Neuronal stem cell (in vitro differentiated cells): ENCODE data around the gene SLC3A2.

Experiments
- DNase-seq: peaks from one replicate; pipeline ENCODE4 v3.0.0-alpha.2; 2013; ENCODE audit warnings: low spot score
- H2AFZ ChIP-seq: one replicate; pipeline ENCODE4 v1.6.1; 2013; ENCODE audit warnings: mild to moderate bottlenecking, low read length, inconsistent platforms
- H2AK5ac ChIP-seq: 2 replicates; pipeline ENCODE4 v1.6.1; 2013; ENCODE audit warnings: low read depth, mild to moderate bottlenecking, inconsistent platforms, low read length, moderate library complexity, mixed read lengths
- H2BK120ac ChIP-seq: 2 replicates; pipeline ENCODE4 v1.6.1; 2013; ENCODE audit warnings: low read depth, mild to moderate bottlenecking, inconsistent platforms, low read length, moderate library complexity, mixed read lengths
- H2BK12ac ChIP-seq: one replicate; pipeline ENCODE4 v1.6.1; 2013; ENCODE audit warnings: low read length, inconsistent platforms
- H2BK15ac ChIP-seq: 2 replicates; pipeline ENCODE4 v1.6.1; 2013; ENCODE audit warnings: mild to moderate bottlenecking, low read length, inconsistent platforms, mixed read lengths
- H2BK5ac ChIP-seq: one replicate; pipeline ENCODE4 v1.6.1; 2013; ENCODE audit warnings: inconsistent platforms, mild to moderate bottlenecking, low read length, moderate library complexity
- H3K14ac ChIP-seq: one replicate; pipeline ENCODE4 v1.6.1; 2013; ENCODE audit warnings: low read length, inconsistent platforms
- H3K18ac ChIP-seq: 2 replicates; pipeline ENCODE4 v1.6.1; 2013; ENCODE audit warnings: low read length, inconsistent platforms
- H3K23ac ChIP-seq: 2 replicates; pipeline ENCODE4 v1.6.1; 2013; ENCODE audit warnings: low read depth, mild to moderate bottlenecking, mixed read lengths, low read length, inconsistent platforms; ENCODE audit not compliant: poor library complexity
- H3K27ac ChIP-seq: replicated peaks from 3 replicates; pipeline ENCODE4 v1.5.1; 2013; ENCODE audit warnings: low read length, inconsistent platforms
- H3K27me3 ChIP-seq, 3 experiments: 2 replicates each; pipeline ENCODE4 v1.6.1; 2013; ENCODE audit warnings: low read length in 3 of 3, mild to moderate bottlenecking in 2 of 3, inconsistent platforms in 1 of 3, low read depth in 1 of 3, mixed read lengths in 1 of 3, moderate library complexity in 1 of 3; ENCODE audit not compliant: control insufficient read depth in 3 of 3, insufficient read depth in 3 of 3
- H3K36me3 ChIP-seq, 2 donors: replicated peaks in 1 of 2; 2 replicates each; pipeline ENCODE4 v1.6.1; 2013; ENCODE audit warnings: low read length in 2 of 2; ENCODE audit not compliant: control insufficient read depth in 2 of 2, insufficient read depth in 2 of 2
- H3K4ac ChIP-seq: 2 replicates; pipeline ENCODE4 v1.6.1; 2013; ENCODE audit warnings: inconsistent platforms, mild to moderate bottlenecking, low read length, moderate library complexity
- H3K4me1 ChIP-seq, 2 donors: 1 replicate in 1 of 2; 2 replicates in 1 of 2; pipeline ENCODE4 v1.6.1; 2013; ENCODE audit warnings: low read length in 2 of 2, low read depth in 1 of 2; ENCODE audit not compliant: control insufficient read depth in 2 of 2, insufficient read depth in 1 of 2
- H3K4me2 ChIP-seq: one replicate; pipeline ENCODE4 v1.6.1; 2013; ENCODE audit warnings: mild to moderate bottlenecking, low read length, inconsistent platforms; ENCODE audit not compliant: insufficient read depth, poor library complexity, severe bottlenecking
- H3K4me3 ChIP-seq, 2 donors: 2 replicates each; pipeline ENCODE4 v1.5.1; 2013; ENCODE audit warnings: low read length in 2 of 2, mild to moderate bottlenecking in 2 of 2, inconsistent platforms in 1 of 2, moderate library complexity in 1 of 2
- H3K79me1 ChIP-seq: one replicate; pipeline ENCODE4 v1.6.1; 2013; ENCODE audit warnings: low read depth, mild to moderate bottlenecking, inconsistent platforms, low read length, moderate library complexity
- H3K9ac ChIP-seq: one replicate; pipeline ENCODE4 v1.6.1; 2013; ENCODE audit warnings: mild to moderate bottlenecking, low read depth, low read length, inconsistent platforms; ENCODE audit not compliant: poor library complexity
- H3K9me3 ChIP-seq, 2 donors: replicated peaks in 1 of 2; 2 replicates each; pipeline versions ENCODE3 to v1.6.1; 2013; ENCODE audit warnings: low read length in 2 of 2, mild to moderate bottlenecking in 2 of 2, inconsistent platforms in 1 of 2, low read depth in 1 of 2, mixed read lengths in 1 of 2, moderate library complexity in 1 of 2; ENCODE audit not compliant: control insufficient read depth in 2 of 2, insufficient read depth in 1 of 2
- H4K8ac ChIP-seq: one replicate; pipeline ENCODE4 v1.6.1; 2013; ENCODE audit warnings: low read depth, mild to moderate bottlenecking, inconsistent platforms, low read length, moderate library complexity
- H4K91ac ChIP-seq: one replicate; pipeline ENCODE4 v1.6.1; 2013; ENCODE audit warnings: low read length, low read depth, mild to moderate bottlenecking, inconsistent platforms; ENCODE audit not compliant: poor library complexity
- WGBS, 2 donors: extraction: QIAGEN DNeasy Blood & Tissue Kit; methylation state at CpG; one replicate each; pipeline ENCODE4 v1.1.7; 2013; ENCODE audit warnings: missing lambda C conversion rate in 2 of 2, mixed read lengths in 1 of 2; ENCODE audit not compliant: insufficient read length in 2 of 2, insufficient replicate concordance in 1 of 2; ENCODE audit errors: extremely low coverage in 2 of 2; 5-methylcytosine and 5-hydroxymethylcytosine counted together

SLC3A2 gene

GRCh38 chr11:62931499-62932278, 51.0 kb downstream of the SLC3A2 start:
- Histone ChIP-seq H2BK15ac (no peak overlapping the region), H3K79me1 (no peaks in the 10 kb centered on the region), H3K9me3 (peaks cover 0 to 1% of the 10 kb centered on the region in 2 donors), H3K4ac (no peak overlapping the region), H3K36me3 (no peaks in the 10 kb centered on the region), H4K91ac (no peak overlapping the region), H2BK5ac (no peak overlapping the region), H2BK120ac (no peak overlapping the region), H3K18ac (no peak overlapping the region), H3K4me3 (no peak overlapping the region), H3K4me1 (peaks cover 0 to 9% of the 10 kb centered on the region in 2 donors), H4K8ac (no peak overlapping the region), H3K23ac (no peak overlapping the region), H3K14ac (no peak overlapping the region), H2BK12ac (no peak overlapping the region), H2AK5ac (no peak overlapping the region), H3K27me3 (peaks cover 6 to 50% (median 19%) of the 10 kb centered on the region in 3 experiments), H2AFZ (no peak overlapping the region), H3K9ac (no peak overlapping the region), H3K4me2 (no peak overlapping the region), H3K27ac (no peak overlapping the region)
- no CpG with 5 or more reads among the region's 8 CpGs for WGBS, 2 donors
- no peak for DNase-seq

DNA sequence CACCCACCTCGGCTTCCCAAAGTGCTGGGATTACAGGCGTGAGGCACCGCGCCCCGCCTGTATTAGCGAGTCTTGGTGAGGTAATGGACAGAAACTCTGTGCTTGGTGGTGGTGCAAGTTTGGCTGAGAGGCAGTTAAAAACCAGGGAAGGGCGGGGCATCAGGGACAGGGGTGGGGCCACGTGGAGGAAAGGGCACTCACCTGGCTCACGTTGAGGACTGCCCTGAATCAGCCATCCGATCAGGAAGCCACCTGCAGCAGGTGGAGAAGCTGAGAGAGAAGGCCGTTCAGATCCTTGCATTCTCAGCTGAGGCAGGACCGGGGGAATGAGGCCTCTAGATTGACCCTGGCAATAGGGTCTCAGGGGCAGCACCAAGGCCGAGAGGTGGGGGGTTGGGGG, 52.6 kb downstream of the SLC3A2 start:
- Histone ChIP-seq H3K9ac (no peak overlapping the region), H3K27ac (no peak overlapping the region), H3K79me1 (no peaks in the 10 kb centered on the region), H2AK5ac (no peak overlapping the region), H3K9me3 (peaks cover 0 to 1% of the 10 kb centered on the region in 2 donors), H3K27me3 (peaks cover 0 to 34% (median 6%) of the 10 kb centered on the region in 3 experiments), H3K14ac (no peak overlapping the region), H2AFZ (no peak overlapping the region), H2BK120ac (no peak overlapping the region), H2BK15ac (peak overlapping the region; percentile 63), H2BK12ac (no peak overlapping the region), H3K36me3 (no peaks in the 10 kb centered on the region), H3K4me1 (peaks cover 0 to 3% of the 10 kb centered on the region in 2 donors), H4K8ac (no peak overlapping the region), H3K4me3 (peak overlapping the region in 1 of 2 donors; percentile 13), H3K18ac (no peak overlapping the region), H3K23ac (no peak overlapping the region), H4K91ac (no peak overlapping the region), H2BK5ac (no peak overlapping the region), H3K4me2 (no peak overlapping the region), H3K4ac (no peak overlapping the region)
- no CpG with 5 or more reads among the region's 13 CpGs for WGBS, 2 donors
- DNase-seq: no peak

- Histone ChIP-seq H2BK15ac (peak overlapping the region; percentile 63), H4K8ac (no peak overlapping the region), H3K18ac (peak overlapping the region; percentile 74), H3K4me1 (no peaks in the 10 kb centered on the region), H3K14ac (no peak overlapping the region), H3K79me1 (no peaks in the 10 kb centered on the region), H3K9ac (peak overlapping the region; percentile 53), H3K23ac (peak overlapping the region; percentile 4), H3K4me3 (no peak overlapping the region), H2BK12ac (no peak overlapping the region), H2AFZ (no peak overlapping the region), H4K91ac (peak overlapping the region; percentile 75), H2BK120ac (no peak overlapping the region), H2AK5ac (no peak overlapping the region), H3K4me2 (no peak overlapping the region), H3K9me3 (peaks cover 0 to 1% of the 10 kb centered on the region in 2 donors), H2BK5ac (no peak overlapping the region), H3K4ac (no peak overlapping the region), H3K36me3 (no peaks in the 10 kb centered on the region), H3K27ac (no peak overlapping the region), H3K27me3 (peaks cover 0 to 28% (median 4%) of the 10 kb centered on the region in 3 experiments)
- WGBS, 2 donors: no CpG with 5 or more reads among the region's 5 CpGs
- DNase-seq: no peak
These were observed 53.2 kb downstream of the SLC3A2 start for GRCh38 chr11:62933750-62934495.

GRCh38 chr11:62934496-62934785, 53.7 kb downstream of the SLC3A2 start:
- H3K23ac ChIP-seq: no peak overlapping the region
- H3K4me1 ChIP-seq: no peaks in the 10 kb centered on the region

More at GRCh38 chr11:62934496-62934785, 53.7 kb downstream of the SLC3A2 start:
- no CpG with 5 or more reads among the region's 1 CpG for whole genome bisulfite sequencing, 2 donors
- Histone ChIP-seq H2BK15ac (no peak overlapping the region), H3K27me3 (peaks cover 0 to 23% (median 4%) of the 10 kb centered on the region in 3 experiments), H2AK5ac (no peak overlapping the region), H3K79me1 (no peaks in the 10 kb centered on the region), H3K14ac (no peak overlapping the region), H3K27ac (no peak overlapping the region), H2BK120ac (no peak overlapping the region), H3K9ac (no peak overlapping the region), H3K18ac (no peak overlapping the region), H4K8ac (no peak overlapping the region), H3K4me3 (no peak overlapping the region), H3K36me3 (no peaks in the 10 kb centered on the region), H3K4ac (no peak overlapping the region), H4K91ac (no peak overlapping the region), H2BK12ac (no peak overlapping the region), H2BK5ac (no peak overlapping the region), H3K4me2 (no peak overlapping the region), H3K9me3 (peaks cover 0 to 1% of the 10 kb centered on the region in 2 donors), H2AFZ (no peak overlapping the region)
- DNase-seq: no peak
